ENCODE data around the gene SMURF2.
"Not testable (repeated sequence)": the region's sequence is repeated elsewhere in the genome, so short reads cannot be mapped to it uniquely, and the experiment has no call there.

The SMURF2 gene

DNA sequence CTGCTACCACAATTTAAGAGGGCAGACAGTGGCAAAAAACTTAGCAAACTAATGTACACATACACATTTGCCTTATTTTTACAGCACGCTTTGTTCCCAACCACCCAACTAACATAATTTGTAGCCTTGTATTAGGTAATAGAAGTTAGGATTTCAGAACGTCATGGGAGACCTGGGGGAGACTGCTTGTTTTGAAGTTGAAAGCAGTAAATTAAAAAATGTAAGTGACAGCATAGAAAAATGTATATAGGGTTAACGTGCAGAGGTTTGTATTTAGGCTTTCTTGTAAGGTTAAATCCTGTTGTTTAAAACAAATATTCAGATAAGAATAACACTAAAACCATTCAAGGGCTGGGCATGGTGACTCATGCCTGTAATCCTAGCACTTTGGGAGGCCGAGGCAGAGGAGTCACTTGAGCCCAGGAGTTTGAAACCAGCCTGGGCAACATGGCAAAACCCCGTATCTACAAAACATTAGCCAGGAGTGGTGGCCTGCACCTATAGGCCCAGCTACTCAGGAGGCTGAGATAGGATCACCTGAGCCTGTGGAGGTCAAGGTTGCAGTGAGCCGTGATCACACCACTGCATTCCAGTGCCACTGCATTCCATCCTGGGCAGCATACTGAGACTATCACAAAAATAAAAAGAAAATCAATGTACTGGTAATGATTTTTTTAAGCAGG lies 2.3 kb upstream of the SMURF2 start:
- DNase-seq, result not testable (repeated sequence)

GRCh38 chr17:64663836-64664235 lies 1.7 kb upstream of the SMURF2 start:
- not testable (repeated sequence) for DNase-seq

GRCh38 chr17:64662774-64663367 lies 764 bp upstream of the SMURF2 start:
- DNase-seq, result peak; percentile 41

DNA sequence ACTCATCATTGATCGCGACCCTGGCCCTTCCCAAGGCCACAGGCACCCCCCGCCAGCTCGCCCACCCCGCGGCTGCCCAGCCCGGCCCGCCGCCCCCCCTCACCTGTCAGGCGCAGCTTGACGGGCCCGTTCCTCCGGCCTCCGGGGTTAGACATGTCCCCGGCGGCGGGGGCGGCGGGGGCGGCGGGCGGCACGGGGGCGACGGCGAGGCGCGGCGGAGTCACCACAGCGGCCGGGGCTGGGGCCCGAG lies 456 bp downstream of the SMURF2 start:
- no peak for DNase-seq

- not testable (repeated sequence) for DNase-seq
Observed at GRCh38 chr17:64660978-64661725, 955 bp downstream of the SMURF2 start.

GRCh38 chr17:64660195-64660977 lies 1.7 kb downstream of the SMURF2 start:
- DNase-seq, result not testable (repeated sequence)

- no peak for DNase-seq
Observed at GRCh38 chr17:64658931-64659330, 3.2 kb downstream of the SMURF2 start.

- DNase-seq, result no peak
Observed at GRCh38 chr17:64657610-64658125, 4.4 kb downstream of the SMURF2 start.

DNA sequence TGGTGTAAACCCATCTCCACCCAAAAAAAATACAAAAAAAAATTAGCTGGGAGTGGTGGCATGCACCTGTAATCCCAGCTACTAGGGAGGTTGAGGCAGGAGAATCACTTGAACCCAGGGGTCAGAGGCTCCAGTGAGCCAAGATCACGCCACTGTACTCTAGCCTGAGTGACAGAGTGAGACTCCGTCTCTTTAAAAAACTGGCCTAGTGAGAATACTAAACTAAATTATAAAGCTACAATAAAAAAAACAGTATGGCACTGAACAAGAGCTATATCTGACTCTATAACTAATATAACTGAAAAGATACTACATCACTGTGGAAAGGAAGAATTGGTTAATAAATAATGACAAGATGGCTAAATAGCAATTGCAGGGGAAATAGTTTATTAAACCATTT lies 6.4 kb downstream of the SMURF2 start:
- DNase-seq, result no peak

DNA sequence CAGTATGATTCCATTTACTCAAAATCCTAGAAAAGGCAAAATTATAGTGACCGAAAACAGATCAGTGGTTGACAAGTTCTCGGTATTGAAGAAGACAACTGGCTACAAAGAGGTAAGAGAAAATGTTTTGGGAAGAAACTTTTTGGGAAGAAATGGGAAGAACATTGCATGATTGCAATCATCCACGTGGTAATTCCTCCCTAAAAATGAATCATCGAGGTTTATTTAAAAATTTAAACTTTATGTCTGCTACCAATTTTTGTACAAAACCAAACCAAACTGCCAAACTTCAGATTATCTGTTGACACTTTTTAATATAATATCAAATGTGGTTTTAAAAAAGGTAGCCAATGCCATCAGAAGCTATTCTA lies 8.1 kb downstream of the SMURF2 start:
- no peak for DNase-seq

GRCh38 chr17:64653325-64653984 lies 8.7 kb downstream of the SMURF2 start:
- no peak for DNase-seq

DNA sequence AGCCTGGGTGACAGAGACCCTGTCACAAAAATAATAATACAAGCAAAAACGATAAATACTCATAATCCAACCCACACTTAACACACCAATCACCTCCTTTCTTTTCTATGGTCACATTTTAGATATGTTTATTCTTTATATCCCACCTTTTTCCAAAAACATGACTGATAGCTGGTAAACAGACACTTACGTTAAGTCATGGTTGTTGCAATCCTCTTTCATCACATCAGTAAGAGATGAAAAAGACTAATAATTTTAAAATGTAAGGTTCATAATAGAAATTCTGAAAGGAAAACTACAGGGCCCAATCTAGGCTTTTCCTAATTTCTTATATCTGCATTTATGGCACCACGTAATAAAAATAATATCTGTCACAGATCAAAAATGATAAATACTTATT lies 10.2 kb downstream of the SMURF2 start:
- DNase-seq, result no peak

DNA sequence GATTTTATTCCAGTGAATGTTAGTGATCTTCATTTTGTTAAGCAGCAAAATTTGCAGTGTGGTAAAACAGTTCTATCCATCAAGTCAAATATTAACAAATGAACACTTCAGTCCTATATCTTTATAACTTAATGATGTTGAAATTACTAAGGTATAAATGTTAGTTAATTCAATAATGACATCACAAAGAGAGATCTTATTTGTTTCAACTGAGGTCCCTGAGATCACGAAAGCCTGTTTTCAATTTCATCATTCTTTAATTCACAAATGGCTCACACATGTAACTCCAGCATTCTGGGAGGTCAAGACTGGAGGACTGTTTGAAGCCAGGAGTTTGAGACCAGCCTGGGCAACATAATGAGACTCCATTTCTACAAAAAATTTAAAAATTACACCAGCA lies 13.9 kb downstream of the SMURF2 start:
- DNase-seq, result no peak

- no peak for DNase-seq
Observed at GRCh38 chr17:64647817-64648216, 14.3 kb downstream of the SMURF2 start.

GRCh38 chr17:64639516-64639915 lies 22.6 kb downstream of the SMURF2 start:
- DNase-seq, result no peak

DNA sequence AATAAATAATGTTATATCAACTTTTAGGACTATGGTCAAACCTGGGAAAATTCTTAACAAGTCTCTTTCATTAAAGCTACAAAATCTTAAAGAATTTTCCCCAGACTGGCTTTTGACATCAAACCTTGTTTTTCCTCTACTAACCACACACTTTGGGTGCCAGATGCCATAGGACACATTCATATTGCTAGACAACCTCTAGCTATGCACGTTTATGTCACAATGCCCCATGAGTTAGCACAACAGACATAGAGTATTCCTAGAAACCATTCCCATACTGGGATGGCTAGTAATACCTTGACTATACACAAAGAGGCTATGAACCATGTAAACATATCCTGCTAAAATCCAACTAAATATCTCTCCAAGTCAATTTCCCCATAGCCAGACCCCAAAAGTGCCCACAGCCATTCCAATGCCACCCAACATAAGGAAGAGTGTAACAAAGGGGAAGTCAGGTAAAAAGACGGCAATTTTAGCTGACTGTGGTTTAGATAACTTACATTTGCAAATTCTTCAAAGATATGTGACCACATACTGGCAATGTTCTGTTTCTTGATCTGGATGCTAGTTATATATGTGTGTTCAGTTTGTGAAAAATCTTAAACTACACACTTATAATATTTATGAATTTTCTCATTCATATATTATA lies 23.4 kb downstream of the SMURF2 start:
- no peak for DNase-seq

DNA sequence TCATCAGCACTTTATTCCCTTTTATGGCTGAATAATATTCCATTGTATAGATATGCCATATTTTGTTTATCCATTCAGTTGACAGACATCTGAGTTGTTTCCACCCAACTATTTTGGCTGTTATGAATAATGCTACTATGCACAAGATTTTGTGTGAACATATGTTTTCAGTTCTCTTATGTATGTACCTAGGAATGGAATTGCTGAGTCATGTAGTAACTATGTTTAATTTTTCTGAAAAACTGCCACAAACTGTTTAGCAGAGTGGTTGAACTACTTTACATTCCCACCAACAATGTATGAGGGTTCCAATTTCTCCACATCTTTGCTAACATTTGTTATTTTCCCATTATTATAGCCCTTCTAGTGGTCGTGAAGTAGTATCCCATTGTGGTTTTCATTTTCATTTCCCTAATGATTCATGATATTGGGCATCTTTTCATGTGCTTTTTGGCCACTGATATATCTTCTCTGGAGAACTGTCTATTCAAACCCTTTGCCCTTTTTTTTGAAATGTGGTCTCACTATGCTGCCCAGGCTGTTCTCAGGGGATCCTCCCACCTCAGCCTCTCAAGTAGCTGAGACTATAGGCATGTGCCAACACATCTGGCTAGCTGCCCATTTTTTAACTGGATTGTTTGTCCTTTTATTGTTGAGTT lies 26.3 kb downstream of the SMURF2 start:
- DNase-seq, result no peak

DNA sequence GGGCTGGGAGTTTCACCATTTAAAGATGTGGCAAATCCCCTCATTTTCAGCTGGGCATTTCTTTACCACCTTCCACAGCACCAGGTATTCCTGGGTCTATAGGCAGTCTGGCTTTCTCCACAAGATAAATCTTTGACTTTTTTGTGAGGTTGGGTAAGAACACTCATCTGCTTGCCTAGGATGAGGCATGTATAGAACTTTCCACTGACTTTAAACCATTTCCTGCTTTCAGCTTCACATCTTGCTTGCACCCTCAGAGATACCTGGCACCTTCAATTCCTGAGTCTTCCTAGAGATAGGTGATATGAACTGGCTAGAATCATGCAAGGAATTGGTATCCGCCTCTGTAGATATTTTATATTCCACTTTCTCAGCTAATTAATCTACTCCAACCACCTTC lies 27.9 kb downstream of the SMURF2 start:
- DNase-seq, result no peak

DNA sequence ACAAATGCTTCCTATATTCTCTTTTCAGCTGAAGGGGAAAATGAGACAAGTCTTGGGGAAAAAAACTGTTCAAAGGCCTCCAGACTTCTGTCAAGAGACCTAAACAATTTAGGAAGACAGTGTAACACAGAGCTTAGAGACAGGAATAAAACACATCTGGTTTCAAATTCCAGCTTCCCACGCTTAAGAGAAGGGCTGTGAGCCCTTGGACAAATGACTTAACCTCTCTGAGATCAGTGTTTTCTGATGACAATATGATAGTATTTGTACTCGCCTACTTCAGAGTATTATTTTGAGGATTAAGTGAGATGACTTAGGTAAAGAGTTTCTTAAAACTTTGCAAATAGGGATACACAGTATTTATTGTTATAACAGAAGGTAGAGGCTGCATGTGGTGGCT lies 29.5 kb downstream of the SMURF2 start:
- no peak for DNase-seq

GRCh38 chr17:64632194-64632593 lies 29.9 kb downstream of the SMURF2 start:
- DNase-seq, result no peak

- no peak for DNase-seq
Observed at GRCh38 chr17:64630309-64631223, 31.5 kb downstream of the SMURF2 start.
